GM12874 (cell line): ENCODE measurements around the gene SRRM2.

Experiments
- CTCF ChIP-seq: IDR thresholded peaks from 2 replicates; pipeline ENCODE4 v1.5.1; 2011; ENCODE audit warnings: low read depth, mild to moderate bottlenecking, control low read depth, low read length, moderate library complexity; ENCODE audit not compliant: insufficient read depth

The SRRM2 gene

DNA sequence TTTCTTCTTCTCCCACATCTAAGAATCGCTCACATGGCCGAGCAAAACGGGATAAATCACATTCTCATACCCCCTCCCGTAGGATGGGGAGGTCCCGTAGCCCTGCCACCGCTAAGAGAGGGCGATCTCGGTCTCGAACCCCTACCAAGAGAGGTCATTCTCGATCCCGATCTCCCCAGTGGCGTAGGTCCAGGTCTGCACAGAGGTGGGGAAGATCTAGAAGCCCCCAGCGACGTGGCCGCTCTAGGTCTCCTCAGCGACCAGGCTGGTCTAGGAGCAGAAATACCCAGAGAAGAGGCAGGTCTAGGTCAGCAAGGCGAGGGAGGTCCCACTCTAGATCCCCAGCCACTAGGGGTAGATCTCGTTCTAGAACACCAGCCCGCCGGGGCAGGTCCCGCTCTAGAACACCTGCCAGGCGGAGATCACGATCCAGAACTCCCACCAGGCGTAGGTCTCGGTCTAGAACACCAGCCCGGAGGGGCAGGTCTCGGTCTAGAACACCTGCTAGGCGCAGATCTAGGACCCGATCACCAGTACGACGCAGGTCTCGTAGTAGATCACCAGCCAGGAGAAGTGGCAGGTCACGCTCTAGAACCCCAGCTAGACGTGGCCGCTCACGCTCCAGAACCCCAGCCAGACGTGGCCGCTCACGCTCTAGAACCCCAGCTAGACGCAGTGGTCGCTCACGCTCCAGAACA is 9.6 kb downstream of the SRRM2 start:
- TF ChIP-seq CTCF: no peak

GRCh38 chr16:2762711-2763110 is 10.3 kb downstream of the SRRM2 start:
- no peak for TF ChIP-seq CTCF

- TF ChIP-seq CTCF: no peak
These were observed 10.7 kb downstream of the SRRM2 start for GRCh38 chr16:2763173-2763572.

- no peak for TF ChIP-seq CTCF
These were observed 12.3 kb downstream of the SRRM2 start for GRCh38 chr16:2764718-2765117.

DNA sequence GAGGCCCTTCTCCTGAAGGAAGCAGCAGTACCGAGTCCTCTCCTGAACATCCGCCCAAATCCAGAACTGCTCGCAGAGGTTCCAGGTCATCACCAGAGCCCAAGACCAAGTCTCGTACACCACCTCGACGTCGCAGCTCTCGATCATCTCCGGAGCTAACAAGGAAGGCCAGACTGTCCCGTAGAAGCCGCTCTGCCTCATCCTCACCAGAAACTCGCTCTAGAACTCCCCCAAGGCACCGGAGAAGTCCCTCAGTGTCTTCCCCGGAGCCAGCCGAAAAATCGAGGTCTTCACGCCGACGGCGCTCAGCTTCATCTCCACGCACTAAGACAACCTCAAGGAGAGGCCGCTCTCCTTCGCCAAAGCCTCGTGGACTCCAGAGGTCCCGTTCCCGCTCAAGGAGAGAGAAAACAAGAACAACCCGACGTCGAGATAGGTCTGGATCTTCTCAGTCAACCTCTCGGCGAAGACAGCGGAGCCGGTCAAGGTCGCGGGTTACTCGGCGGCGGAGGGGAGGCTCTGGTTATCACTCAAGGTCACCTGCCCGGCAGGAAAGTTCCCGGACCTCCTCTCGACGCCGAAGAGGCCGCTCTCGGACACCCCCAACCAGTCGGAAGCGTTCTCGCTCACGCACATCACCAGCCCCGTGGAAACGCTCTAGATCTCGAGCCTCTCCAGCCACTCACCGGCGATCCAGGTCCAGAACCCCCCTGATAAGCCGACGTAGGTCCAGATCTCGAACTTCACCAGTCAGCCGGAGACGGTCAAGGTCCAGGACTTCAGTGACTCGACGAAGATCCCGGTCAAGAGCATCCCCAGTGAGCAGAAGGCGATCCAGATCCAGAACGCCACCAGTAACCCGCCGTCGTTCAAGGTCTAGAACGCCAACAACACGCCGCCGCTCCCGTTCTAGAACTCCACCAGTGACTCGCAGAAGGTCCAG is 13.3 kb downstream of the SRRM2 start:
- TF ChIP-seq CTCF: no peak

- TF ChIP-seq CTCF: no peak
These were observed 14.1 kb downstream of the SRRM2 start for GRCh38 chr16:2766430-2767139.
